ENCODE measurements around the gene RASSF8. TPM values are rescaled to one million over a fixed set of nuclear protein-coding genes. Genes with fewer than 3 reads are reported as not detected.

The RASSF8 gene
- total RNA-seq, 1 experiment from 2014 or later, result 51.2 TPM

GRCh38 chr12:25970916-25971653 lies 12.6 kb downstream of the RASSF8 start:
- POLR2A ChIA-PET (ENCODE audit: unreplicated experiment), result interaction anchor here (0.6 kb wide), 1 partner anchor 9 kb away, joined by 3 read pairs; no protein-coding TSS in a partner anchor

DNA sequence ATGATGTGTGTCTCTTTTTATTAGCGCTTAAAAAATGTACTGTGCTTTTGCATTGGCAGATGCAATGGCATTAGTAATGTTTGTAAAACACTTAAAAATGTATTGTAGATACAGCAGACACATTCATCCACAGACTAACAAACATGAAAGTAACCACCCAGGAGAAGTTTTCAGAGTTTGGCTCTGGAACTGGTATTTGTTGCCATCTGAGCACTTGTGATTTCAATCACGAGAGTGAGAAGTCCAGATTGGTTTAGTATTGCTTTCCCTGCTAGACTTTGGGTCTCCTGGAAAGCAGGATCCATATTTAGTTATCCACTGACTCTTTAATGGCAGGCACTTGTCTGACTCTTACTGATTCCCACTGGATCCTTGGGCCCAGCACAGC lies 13.2 kb downstream of the RASSF8 start:
- TF ChIP-seq CTCF (conservative IDR thresholded peaks at IDR 0.05; ENCODE audit: low read depth, low read length) (peak; percentile 6; the same call in 1 of the 2 replicates), EZH2phosphoT487 (IDR thresholded peaks at IDR 0.05; ENCODE audit: borderline replicate concordance, low read length) (no peak)
- Histone ChIP-seq H3K9me2 (replicated peaks; ENCODE audit: low read length) (no peaks in the 10 kb centered on the region), H3K4me3 (ENCODE audit: low read length) (no peak overlapping the region), H3K9ac (ENCODE audit: low read length) (no peak overlapping the region), H3K36me3 (ENCODE audit: low read depth, low read length) (0 out of 2 replicates have a peak, but pooled peaks cover 2% of the 10 kb centered on the region), H3K9me3 (ENCODE audit: low read length) (no peaks in the 10 kb centered on the region), H3K27ac (ENCODE audit: low read length) (peak overlapping the region; percentile 81; the same call in 1 of the 2 replicates), H3K4me1 (ENCODE audit: insufficient read depth, low read length) (peaks cover 39% of the 10 kb centered on the region), H3F3A (ENCODE audit: low read length, unreplicated experiment) (no peaks in the 10 kb centered on the region), H3K4me2 (ENCODE audit: low read length) (no peak overlapping the region), H3K27me3 (ENCODE audit: low read length) (no peaks in the 10 kb centered on the region), H2AFZ (ENCODE audit: low read length) (no peak overlapping the region), H3K79me2 (ENCODE audit: low read length) (peaks cover 97% of the 10 kb centered on the region), H4K20me1 (ENCODE audit: low read length) (peaks cover 26% of the 10 kb centered on the region; the same call in 1 of the 2 replicates)
- ChIA-PET POLR2A (ENCODE audit: unreplicated experiment) (interaction anchor here (0.6 kb wide), 1 partner anchor 8 kb away, joined by 3 read pairs; no protein-coding TSS in a partner anchor), CTCF (no interaction called here)
- intact Hi-C loops (cut with micrococcal nuclease), result no loop called here
- no peak for ATAC-seq
- BruUV-seq (replicated peaks), result no TSS peak
- no peak for DNase-seq

More at GRCh38 chr12:25970916-25971653, 12.6 kb downstream of the RASSF8 start:
- Histone ChIP-seq H3K9me3 (ENCODE audit: low read length) (no peaks in the 10 kb centered on the region), H3K4me1 (ENCODE audit: insufficient read depth, low read length) (peaks cover 39% of the 10 kb centered on the region), H3K9me2 (replicated peaks; ENCODE audit: low read length) (no peaks in the 10 kb centered on the region), H3F3A (ENCODE audit: low read length, unreplicated experiment) (no peaks in the 10 kb centered on the region), H3K36me3 (ENCODE audit: low read depth, low read length) (0 out of 2 replicates have a peak, but pooled peaks cover 2% of the 10 kb centered on the region), H3K27ac (ENCODE audit: low read length) (peak overlapping the region; percentile 81), H3K9ac (ENCODE audit: low read length) (peak overlapping the region; percentile 39), H2AFZ (ENCODE audit: low read length) (no peak overlapping the region), H3K79me2 (ENCODE audit: low read length) (peaks cover 97% of the 10 kb centered on the region), H3K4me2 (ENCODE audit: low read length) (peak overlapping the region; percentile 34), H3K4me3 (ENCODE audit: low read length) (no peak overlapping the region), H4K20me1 (ENCODE audit: low read length) (peaks cover 28% of the 10 kb centered on the region; the same call in 1 of the 2 replicates), H3K27me3 (ENCODE audit: low read length) (no peaks in the 10 kb centered on the region)
- TF ChIP-seq CTCF (conservative IDR thresholded peaks at IDR 0.05; ENCODE audit: low read depth, low read length) (peak; percentile 44; the same call in 1 of the 2 replicates), EZH2phosphoT487 (IDR thresholded peaks at IDR 0.05; ENCODE audit: borderline replicate concordance, low read length) (no peak), EZH2 (IDR thresholded peaks at IDR 0.05; ENCODE audit: low read length, unreplicated experiment) (no peak)
- intact Hi-C loops (cut with micrococcal nuclease), result loop anchor here (1.0 kb wide), 2 partner anchors 10 to 26 kb away; no protein-coding TSS in a partner anchor
- CTCF ChIA-PET, result interaction anchor here (1.0 kb wide), 1 partner anchor 11 kb away, joined by 4 read pairs; no protein-coding TSS in a partner anchor
- BruUV-seq (replicated peaks), result TSS peak; percentile 27
- DNase-seq, result no peak
- no peak for ATAC-seq

- no peaks in the 10 kb centered on the region for H3F3A ChIP-seq (ENCODE audit: low read length, unreplicated experiment)
- intact Hi-C loops (cut with micrococcal nuclease), result no loop called here
- peaks cover 39% of the 10 kb centered on the region for H3K4me1 ChIP-seq (ENCODE audit: insufficient read depth, low read length)
- H3K4me2 ChIP-seq (ENCODE audit: low read length), result no peak overlapping the region
- H3K27me3 ChIP-seq (ENCODE audit: low read length), result no peaks in the 10 kb centered on the region
- POLR2A ChIA-PET (ENCODE audit: unreplicated experiment), result no interaction called here
- TF ChIP-seq EZH2phosphoT487 (IDR thresholded peaks at IDR 0.05; ENCODE audit: borderline replicate concordance, low read length) (no peak), CTCF (conservative IDR thresholded peaks at IDR 0.05; ENCODE audit: low read depth, low read length) (no peak), EZH2 (IDR thresholded peaks at IDR 0.05; ENCODE audit: low read length, unreplicated experiment) (no peak)
- H3K36me3 ChIP-seq (ENCODE audit: low read depth, low read length), result 0 out of 2 replicates have a peak, but pooled peaks cover 2% of the 10 kb centered on the region
- no peaks in the 10 kb centered on the region for H3K9me2 ChIP-seq (replicated peaks; ENCODE audit: low read length)
- H3K27ac ChIP-seq (ENCODE audit: low read length), result no peak overlapping the region
- CTCF ChIA-PET, result no interaction called here
- H3K79me2 ChIP-seq (ENCODE audit: low read length), result peaks cover 97% of the 10 kb centered on the region
- no peaks in the 10 kb centered on the region for H3K9me3 ChIP-seq (ENCODE audit: low read length)
- peak; percentile 39 for DNase-seq
- no TSS peak for BruUV-seq (replicated peaks)
- H3K4me3 ChIP-seq (ENCODE audit: low read length), result no peak overlapping the region
- H2AFZ ChIP-seq (ENCODE audit: low read length), result no peak overlapping the region
- H4K20me1 ChIP-seq (ENCODE audit: low read length), result peaks cover 32% of the 10 kb centered on the region; the same call in 1 of the 2 replicates
- ATAC-seq, result no peak
- no peak overlapping the region for H3K9ac ChIP-seq (ENCODE audit: low read length)
Measured at GRCh38 chr12:25972783-25973182, 14.3 kb downstream of the RASSF8 start.
